ENCODE measurements around the gene PLEKHH2.

DNA sequence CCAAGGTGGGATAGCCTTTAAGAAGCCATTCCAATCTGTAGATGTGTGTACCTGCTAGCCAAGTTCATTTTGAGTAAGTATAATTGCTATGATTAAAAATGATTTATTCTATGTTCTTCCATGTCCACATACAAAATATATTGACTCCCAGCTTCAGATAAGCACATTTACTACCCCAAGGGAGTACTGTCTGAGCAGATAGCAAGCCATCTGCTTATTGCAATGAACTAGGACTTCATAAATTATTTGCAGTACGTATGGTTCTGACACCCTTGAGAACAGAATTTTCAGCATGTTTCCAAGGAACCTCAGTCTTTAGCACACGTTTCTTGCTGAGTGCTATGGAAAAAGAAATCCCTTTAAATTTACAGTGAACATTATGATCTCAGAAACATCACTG is 173.4 kb downstream of the PLEKHH2 start:
- TF ChIP-seq CTCF (conservative IDR thresholded peaks at IDR 0.05 in 1 of 2, IDR thresholded peaks at IDR 0.05 in 1 of 2; ENCODE audit: extremely low read depth in 1 of 2, insufficient read depth in 1 of 2, low read depth in 1 of 2, low read length in 2 of 2) (no peak), EZH2 (IDR thresholded peaks at IDR 0.05; ENCODE audit: borderline replicate concordance, low read length) (no peak)
